GM12872 (cell line): ENCODE data around the gene PIK3C2G.

Experiments used
- TF ChIP-seq, protein P1 (sequence below): IDR thresholded peaks from 3 replicates; pipeline ENCODE4 v1.5.1; 2011; ENCODE audit warnings: low read depth, mild to moderate bottlenecking, low read length, moderate library complexity; ENCODE audit not compliant: insufficient read depth

The PIK3C2G gene

DNA sequence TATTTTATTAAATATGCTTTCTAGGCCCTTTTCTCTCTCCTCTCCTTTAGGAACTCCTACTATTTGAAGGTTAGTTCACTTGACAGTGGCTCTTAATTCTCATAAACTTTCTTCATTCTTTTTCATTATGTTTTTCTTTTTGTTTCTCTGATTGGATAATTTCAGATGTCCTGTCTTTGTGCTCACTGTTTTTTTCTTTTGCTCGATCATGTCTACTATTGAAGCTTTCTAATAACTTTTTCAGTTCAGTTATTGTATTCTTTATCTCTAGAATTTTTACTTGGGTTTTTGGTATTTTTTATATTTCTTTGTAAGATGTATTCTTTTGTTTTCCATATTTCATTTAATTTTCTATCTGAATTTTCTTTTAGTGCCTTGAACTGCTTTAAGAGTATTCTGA lies 261.5 kb downstream of the PIK3C2G start:
- TF ChIP-seq, protein P1, sequence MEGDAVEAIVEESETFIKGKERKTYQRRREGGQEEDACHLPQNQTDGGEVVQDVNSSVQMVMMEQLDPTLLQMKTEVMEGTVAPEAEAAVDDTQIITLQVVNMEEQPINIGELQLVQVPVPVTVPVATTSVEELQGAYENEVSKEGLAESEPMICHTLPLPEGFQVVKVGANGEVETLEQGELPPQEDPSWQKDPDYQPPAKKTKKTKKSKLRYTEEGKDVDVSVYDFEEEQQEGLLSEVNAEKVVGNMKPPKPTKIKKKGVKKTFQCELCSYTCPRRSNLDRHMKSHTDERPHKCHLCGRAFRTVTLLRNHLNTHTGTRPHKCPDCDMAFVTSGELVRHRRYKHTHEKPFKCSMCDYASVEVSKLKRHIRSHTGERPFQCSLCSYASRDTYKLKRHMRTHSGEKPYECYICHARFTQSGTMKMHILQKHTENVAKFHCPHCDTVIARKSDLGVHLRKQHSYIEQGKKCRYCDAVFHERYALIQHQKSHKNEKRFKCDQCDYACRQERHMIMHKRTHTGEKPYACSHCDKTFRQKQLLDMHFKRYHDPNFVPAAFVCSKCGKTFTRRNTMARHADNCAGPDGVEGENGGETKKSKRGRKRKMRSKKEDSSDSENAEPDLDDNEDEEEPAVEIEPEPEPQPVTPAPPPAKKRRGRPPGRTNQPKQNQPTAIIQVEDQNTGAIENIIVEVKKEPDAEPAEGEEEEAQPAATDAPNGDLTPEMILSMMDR = no peak

DNA sequence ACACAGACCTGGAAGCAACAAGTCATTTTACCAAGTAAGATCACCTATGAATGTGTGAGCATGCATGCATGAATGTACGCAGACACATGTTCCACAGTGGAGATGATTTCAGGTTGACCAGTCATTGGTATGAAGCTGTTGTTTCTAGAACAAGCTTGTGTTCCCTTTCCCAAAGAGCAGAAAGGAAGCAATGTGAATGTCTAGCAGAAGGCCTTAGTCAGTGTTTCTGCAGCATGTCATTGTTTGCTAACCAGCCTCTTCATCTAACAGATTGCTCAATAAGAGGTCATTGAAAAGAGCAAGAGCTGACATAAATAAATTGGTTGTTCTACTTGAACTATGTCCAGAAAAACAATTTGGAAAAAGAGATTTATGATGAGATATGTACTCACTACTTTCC lies 285.1 kb downstream of the PIK3C2G start:
- TF ChIP-seq, protein P1 = no peak

DNA sequence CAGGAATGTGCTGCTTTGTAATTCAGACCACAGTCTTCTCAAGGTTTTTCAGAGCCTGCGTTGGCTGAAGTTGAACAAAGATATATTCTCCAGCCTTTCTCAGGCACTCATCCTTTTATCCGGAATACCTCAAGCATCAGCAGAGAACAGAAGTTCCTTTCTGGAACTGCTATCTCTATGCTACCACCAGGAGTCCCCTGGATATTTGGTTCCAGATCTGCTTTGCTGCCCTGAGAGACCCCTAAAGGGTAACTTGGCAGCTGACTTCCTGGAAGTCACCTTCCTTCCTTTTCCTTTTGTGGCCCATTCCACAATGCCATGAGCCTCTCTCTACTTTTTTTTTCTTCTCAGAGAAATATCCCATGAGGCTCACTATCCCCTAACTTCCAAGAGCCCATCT lies 288.3 kb downstream of the PIK3C2G start:
- TF ChIP-seq, protein P1 = no peak

DNA sequence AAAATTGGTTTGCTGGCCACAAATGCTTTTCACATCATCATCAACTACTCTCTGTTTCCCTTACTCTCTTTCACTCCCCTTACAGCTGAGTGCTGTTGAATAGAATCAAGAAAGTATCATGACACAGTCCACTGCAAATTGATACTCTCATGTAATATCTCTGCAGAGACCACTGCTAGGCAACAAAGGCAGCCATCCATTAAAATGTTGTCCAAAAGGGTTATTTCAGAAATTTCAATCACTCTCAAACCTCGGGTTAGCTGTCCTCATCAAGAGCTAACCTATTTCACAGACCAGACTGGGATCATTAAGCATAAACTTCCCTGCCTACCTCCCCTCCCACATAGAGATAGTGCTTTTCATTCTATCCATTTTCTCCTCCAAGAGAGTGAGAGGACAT lies 289.8 kb downstream of the PIK3C2G start:
- TF ChIP-seq, protein P1 = no peak

DNA sequence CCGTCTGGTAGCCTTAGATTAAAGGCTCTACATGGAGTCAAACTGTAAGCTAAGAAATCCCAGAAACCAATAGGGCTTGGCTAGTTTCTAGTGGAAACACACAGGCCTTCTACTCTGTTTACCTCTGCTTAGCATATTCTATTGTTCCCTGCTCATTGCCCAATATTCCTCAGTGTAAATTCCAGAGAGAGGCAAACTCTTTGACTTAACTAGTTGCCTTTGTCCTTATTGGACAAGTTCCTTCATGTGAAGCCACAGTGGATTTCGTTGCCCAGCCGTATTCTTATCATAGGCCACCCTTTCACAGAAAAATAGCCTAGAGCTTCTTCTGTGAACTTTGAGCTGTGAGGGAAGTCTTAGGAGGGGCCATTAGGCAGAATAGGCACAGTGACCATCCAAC lies 290.4 kb downstream of the PIK3C2G start:
- TF ChIP-seq, protein P1 = no peak

DNA sequence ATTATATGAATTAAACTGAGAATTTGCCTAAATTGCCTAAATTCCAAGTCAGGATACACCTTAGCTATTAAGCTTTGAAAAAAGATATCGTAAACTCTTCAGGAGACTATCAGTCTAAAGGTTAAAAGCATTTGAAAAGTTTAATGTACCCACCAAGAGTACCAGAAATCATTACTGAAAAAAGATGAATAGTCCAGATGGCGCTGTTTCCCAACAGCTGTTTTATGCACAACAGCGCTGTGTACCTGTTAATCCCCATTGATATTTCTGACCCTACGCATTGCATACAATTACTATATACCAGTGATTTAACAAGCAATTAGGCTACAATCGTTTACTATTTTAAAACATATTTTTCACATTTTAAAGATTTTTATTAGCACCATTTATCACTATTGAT lies 291.5 kb downstream of the PIK3C2G start:
- TF ChIP-seq, protein P1 = no peak

DNA sequence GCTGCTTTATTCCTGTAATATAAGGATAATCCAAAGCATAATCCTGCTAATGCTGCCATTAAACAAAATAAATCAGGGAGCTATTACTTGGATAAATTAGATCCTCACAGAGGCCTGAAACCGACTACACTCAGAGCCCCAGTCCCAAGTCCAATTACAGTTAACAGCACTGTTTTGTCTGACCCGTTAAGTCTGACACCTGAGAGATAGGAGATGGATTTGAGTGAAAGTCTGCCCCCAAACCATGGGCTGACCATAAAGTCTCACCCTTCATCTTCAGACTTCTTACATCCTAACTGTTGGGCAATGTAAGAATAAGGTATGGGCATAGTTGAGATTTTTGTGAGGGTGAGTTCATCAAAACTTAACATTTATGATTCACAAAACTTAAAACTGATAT lies 294.8 kb downstream of the PIK3C2G start:
- TF ChIP-seq, protein P1 = no peak

DNA sequence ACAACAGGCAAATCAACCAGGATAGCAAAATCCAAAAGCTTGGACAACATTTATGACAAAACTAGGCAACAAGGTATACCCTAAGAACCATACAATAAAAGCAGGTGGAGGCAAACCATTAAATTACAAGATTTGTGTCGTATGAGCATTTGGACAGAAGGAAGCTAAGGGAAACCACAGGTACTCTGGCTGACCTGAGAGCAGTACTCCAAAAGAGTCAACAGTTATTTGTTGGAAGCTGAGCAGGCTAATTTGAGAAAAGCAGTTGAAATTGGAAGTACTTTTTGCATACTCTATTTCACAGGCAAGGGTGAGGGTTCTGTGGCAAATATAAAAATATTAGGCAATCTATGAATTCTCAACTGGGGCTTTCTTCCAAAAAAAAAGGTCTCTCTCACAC lies 297.9 kb downstream of the PIK3C2G start:
- TF ChIP-seq, protein P1 = no peak
